GM18526 (cell line): Measurements from ENCODE around the gene ABCB9.

ENCODE experiments used
- POLR2A ChIP-seq: IDR thresholded peaks from 3 replicates; pipeline ENCODE4 v1.6.1; 2011; ENCODE audit not compliant: insufficient read length; ENCODE audit errors: extremely low read depth

ABCB9 gene

GRCh38 chr12:122893208-122894153 is 72.8 kb downstream of the ABCB9 start:
- no peak for TF ChIP-seq POLR2A

- TF ChIP-seq POLR2A: no peak
Observed at GRCh38 chr12:122891661-122892525, 74.4 kb downstream of the ABCB9 start.

GRCh38 chr12:122889761-122890520 is 76.3 kb downstream of the ABCB9 start:
- TF ChIP-seq POLR2A: no peak

GRCh38 chr12:122888232-122888752 is 78.0 kb downstream of the ABCB9 start:
- TF ChIP-seq POLR2A: no peak

GRCh38 chr12:122887819-122888212 is 78.4 kb downstream of the ABCB9 start:
- TF ChIP-seq POLR2A: no peak

- TF ChIP-seq POLR2A: no peak
Observed at GRCh38 chr12:122886851-122887818, 79.1 kb downstream of the ABCB9 start.

GRCh38 chr12:122886161-122886560 is 80.1 kb downstream of the ABCB9 start:
- no peak for TF ChIP-seq POLR2A

- TF ChIP-seq POLR2A: no peak
Observed at GRCh38 chr12:122884860-122885259, 81.4 kb downstream of the ABCB9 start.

GRCh38 chr12:122884091-122884826 is 82.0 kb downstream of the ABCB9 start:
- TF ChIP-seq POLR2A: no peak

GRCh38 chr12:122882908-122883558 is 83.2 kb downstream of the ABCB9 start:
- TF ChIP-seq POLR2A: no peak

GRCh38 chr12:122880668-122881067 is 85.6 kb downstream of the ABCB9 start:
- no peak for TF ChIP-seq POLR2A

GRCh38 chr12:122880155-122880667 is 86.1 kb downstream of the ABCB9 start:
- no peak for TF ChIP-seq POLR2A
